Measurements from ENCODE around the gene PRKCA. TPM values are rescaled to one million over a fixed set of nuclear protein-coding genes. Genes with fewer than 3 reads are reported as not detected.

The PRKCA gene
- total RNA-seq, 1 donor from 2014 or later, result 168 TPM

DNA sequence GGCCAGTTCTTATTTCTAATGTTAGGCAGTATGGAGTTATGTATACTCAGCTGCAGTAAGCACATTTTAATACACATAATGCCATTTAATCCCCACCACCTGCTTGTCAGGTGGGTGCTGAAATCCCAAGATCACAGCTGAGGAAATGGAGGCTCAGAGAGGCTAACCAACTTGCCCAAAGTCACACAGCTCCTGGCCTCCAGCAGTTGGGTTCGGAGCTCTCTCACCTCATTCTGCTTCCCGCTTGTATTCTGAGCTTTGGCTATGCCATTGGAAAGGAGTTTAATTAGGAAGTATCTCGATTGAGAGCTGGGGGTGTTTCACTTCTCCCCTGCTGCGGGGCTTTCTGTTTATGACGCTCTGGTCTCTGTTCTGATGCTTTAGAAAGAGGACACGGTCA lies 459.9 kb downstream of the PRKCA start:
- intact Hi-C loops (cut with DNase I), result no loop called here
- DNase-seq (ENCODE audit: low spot score), result no peak
- no peak for ATAC-seq

- intact Hi-C loops (cut with DNase I), result no loop called here
- ATAC-seq (no peak), DNase-seq (ENCODE audit: low spot score) (no peak)
Observed at GRCh38 chr17:66763056-66763455, 460.6 kb downstream of the PRKCA start.

DNA sequence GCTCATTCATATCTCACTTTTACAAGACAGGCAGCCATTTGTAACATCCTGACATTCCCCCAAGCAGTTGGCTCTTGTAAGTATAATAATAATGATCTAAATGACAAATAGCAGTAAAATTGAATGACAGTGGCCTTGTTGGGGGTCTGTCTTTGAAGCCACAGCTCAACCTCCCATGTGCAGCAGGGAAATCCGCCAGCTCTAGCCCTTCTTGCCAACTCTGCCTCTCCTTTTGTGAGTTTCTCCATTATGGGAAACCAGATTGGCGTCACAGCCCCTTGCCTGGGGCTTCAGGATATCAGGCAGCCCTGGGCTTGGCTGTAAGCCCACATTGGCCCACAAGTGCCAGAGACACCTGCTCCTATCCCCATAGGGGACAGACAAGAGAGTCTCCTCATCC lies 462.1 kb downstream of the PRKCA start:
- intact Hi-C loops (cut with DNase I), result no loop called here
- DNase-seq (ENCODE audit: low spot score) (no peak), ATAC-seq (no peak)

GRCh38 chr17:66767154-66767933 lies 464.9 kb downstream of the PRKCA start:
- intact Hi-C loops (cut with DNase I), result no loop called here
- no peak for ATAC-seq
- DNase-seq (ENCODE audit: low spot score), result no peak

- DNase-seq (ENCODE audit: low spot score) (no peak), ATAC-seq (no peak)
- intact Hi-C loops (cut with DNase I), result no loop called here
Observed at GRCh38 chr17:66769911-66770310, 467.5 kb downstream of the PRKCA start.

GRCh38 chr17:66772148-66772812 lies 469.9 kb downstream of the PRKCA start:
- DNase-seq (ENCODE audit: low spot score) (no peak), ATAC-seq (no peak)
- intact Hi-C loops (cut with DNase I), result no loop called here

DNA sequence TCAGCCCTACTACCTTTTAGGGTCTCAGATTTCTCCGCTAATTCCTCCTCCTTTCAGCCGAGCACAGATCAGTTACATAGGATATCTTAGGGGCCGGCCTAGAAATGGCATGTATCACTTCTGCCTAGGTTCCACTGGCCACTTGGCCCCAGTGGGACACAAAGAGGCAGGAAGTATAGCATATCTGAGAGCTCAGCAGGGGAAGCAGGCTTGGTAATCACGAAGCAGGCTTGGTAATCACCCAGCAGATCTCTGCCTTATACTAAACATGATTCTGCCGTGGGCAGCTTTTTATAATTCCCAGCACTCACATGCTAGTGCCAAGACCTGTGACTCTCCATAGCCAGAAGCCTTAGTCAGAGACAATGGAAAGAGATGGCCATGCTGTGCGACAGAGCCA lies 472.9 kb downstream of the PRKCA start:
- DNase-seq (ENCODE audit: low spot score) (no peak), ATAC-seq (no peak)
- intact Hi-C loops (cut with DNase I), result no loop called here

DNA sequence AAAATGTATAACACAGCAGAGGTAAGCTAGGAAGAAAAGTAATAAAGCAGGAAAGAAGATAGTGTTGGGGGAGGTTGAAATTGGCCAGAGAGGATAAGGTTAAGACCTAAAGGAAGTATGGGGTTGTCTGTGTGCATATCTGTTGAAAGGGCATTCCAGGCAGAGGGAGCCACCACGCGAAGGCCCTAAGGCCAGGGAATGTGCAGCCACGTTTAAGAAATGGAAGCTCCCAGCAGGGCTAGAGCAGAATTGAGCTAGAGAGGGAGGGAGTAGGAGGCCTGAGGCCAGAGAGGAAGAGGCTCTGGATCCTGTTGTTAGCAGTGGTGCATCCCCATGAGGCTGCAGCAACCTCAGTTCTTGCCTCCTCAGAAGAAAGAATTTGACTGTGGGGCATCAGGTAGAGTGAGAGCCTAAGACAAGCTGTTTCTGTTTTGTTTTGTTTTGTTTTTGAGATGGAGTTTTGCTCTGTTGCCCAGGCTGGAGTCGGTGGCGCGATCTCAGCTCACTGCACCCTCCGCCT lies 473.5 kb downstream of the PRKCA start:
- intact Hi-C loops (cut with DNase I), result no loop called here
- no peak for DNase-seq (ENCODE audit: low spot score)
- ATAC-seq, result no peak

DNA sequence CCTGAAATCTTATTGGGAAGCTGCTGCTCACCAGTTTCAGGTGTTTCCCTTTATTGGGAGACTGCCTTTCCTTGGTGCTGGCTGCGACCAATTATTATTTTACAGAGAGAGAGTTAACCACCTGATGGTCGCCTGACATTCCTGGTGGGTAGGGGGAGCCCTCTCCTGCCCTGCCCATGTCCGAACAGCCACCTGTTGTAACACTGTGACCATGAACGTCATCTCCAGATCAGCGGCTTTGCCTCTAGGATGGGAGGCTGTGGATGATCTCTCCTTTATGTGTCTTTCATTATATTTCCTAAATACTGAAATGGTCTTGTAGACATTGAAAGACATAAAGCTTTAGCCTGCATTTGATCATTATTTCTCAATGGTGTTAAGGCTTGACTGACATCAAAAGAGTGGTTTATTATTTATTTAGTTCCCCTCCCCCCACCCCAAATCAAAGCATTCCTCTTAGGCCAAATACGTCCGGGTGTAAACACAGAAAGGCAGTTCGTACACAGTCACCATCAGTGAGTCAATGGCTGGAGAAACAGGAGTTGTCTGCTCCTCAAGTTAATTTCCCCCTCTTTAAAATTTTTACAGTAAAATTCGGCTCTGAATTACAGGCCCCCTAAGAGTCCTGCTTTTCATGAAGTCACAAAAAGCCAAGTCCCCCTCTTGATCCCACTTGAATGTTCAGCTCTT lies 474.7 kb downstream of the PRKCA start:
- no peak for ATAC-seq
- intact Hi-C loops (cut with DNase I), result no loop called here

DNA sequence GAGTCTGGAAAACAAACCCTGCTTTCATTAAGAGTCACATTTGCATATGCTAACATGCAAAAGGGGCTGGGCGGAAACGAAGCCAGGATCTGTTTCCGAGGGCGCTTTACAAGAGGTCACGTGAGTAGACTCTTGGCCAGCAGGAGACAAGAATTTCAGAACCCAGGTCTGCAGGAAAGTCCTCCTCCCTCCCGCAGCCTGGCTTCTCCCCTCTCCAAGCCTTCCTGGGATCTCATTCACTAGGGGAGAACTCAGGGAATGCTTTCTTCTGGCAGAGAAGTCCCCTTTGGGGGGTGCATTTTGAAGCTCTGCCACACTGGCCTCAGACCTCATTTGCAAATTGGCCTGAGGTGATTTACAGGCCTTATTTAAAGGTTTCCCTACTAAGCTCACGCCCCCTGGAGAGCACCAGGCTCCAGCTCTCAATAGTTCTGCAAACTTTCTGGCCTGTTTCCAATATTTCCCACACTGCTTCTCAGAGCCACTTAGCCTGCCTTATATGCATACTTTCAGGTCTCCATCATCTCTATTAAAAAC lies 475.3 kb downstream of the PRKCA start:
- ATAC-seq (no peak), DNase-seq (ENCODE audit: low spot score) (no peak)
- intact Hi-C loops (cut with DNase I), result no loop called here

More for the DNA sequence above, 474.7 kb downstream of the PRKCA start:
- DNase-seq (ENCODE audit: low spot score), result no peak

GRCh38 chr17:66778531-66779236 lies 476.3 kb downstream of the PRKCA start:
- no peak for DNase-seq (ENCODE audit: low spot score)
- no peak for ATAC-seq
- intact Hi-C loops (cut with DNase I), result no loop called here

GRCh38 chr17:66779237-66779606 lies 476.8 kb downstream of the PRKCA start:
- DNase-seq (ENCODE audit: low spot score) (no peak), ATAC-seq (no peak)
- intact Hi-C loops (cut with DNase I), result no loop called here

GRCh38 chr17:66781135-66781534 lies 478.7 kb downstream of the PRKCA start:
- intact Hi-C loops (cut with DNase I), result no loop called here
- no peak for DNase-seq (ENCODE audit: low spot score)

DNA sequence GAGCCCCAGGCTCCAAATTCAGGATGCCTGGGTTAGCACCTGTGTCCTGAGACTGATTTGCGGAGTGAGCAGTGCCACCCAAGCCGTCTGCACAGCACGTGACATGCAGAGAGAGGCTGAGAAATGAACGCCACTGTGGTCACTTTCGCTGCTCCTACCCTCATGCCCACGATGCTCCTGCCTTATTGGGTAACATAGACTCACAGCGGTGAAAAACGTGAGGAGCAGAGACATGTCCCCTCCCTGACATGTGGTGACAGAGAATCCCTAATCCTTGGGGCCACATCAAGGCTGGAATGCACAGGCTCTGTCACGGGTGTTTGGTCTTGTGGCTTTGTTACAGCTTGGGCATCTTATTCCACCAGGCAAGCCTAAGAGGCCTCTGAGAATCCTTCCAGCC lies 480.4 kb downstream of the PRKCA start:
- ATAC-seq (no peak), DNase-seq (ENCODE audit: low spot score) (no peak)
- intact Hi-C loops (cut with DNase I), result no loop called here

More at GRCh38 chr17:66781135-66781534, 478.7 kb downstream of the PRKCA start:
- no peak for ATAC-seq

DNA sequence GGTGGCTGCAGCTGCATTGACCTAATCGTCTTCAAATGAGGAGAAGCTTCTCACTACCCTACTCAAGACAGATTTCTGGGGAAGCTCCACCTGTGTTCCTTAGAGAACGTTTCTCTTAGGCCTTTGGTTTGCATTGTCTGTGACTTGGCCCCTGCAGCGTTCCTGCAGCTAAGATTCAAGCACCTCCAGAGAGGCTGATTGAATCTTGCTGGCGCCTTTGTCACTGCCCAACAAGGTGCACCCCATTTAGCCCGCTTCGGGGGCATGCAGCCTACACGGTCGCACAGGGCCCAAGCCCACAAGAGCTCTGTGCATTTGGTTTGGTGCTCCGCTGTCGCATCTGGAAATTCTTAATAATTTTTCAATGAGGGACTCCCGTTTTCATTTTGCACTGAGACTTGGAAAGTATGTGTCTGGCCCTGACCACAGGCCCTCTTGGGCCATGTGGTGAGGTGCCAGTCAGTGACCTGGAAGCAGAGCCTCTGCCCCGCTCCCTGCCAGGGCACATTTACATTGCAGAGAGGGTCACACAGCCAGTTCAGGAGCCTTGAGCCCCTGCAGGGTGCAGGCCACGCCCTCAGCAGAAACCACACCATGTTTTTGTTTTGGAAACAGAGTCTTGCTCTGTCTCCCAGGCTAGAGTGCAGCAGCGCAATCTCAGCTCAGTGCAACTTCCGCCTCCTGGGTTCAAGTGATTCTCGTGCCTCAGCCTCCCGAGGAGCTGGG lies 481.4 kb downstream of the PRKCA start:
- ATAC-seq (no peak), DNase-seq (ENCODE audit: low spot score) (no peak)
- intact Hi-C loops (cut with DNase I), result no loop called here

- ATAC-seq (no peak), DNase-seq (ENCODE audit: low spot score) (no peak)
- intact Hi-C loops (cut with DNase I), result no loop called here
Observed at GRCh38 chr17:66784621-66785364, 482.4 kb downstream of the PRKCA start.

- ATAC-seq (no peak), DNase-seq (ENCODE audit: low spot score) (no peak)
- intact Hi-C loops (cut with DNase I), result no loop called here
Observed at GRCh38 chr17:66786107-66786506, 483.7 kb downstream of the PRKCA start.

DNA sequence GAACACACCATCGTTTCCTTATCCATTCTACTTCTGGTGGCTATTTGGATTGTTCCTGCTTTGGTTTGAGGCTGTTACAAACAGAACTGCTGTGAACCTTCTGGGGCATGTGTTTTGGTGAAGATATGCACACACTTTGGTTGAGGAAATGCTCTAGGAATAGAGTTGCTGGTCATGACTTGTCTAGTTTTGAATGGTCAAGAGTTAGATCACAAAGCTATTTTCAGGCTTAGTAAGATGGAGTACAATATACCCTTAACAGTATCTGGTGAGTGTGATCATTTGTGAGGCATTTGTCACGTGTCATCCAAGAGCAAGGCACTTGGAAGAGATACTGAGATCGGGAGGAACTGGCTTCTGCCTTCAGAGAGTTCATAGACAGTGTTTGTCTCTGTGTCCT lies 485.5 kb downstream of the PRKCA start:
- intact Hi-C loops (cut with DNase I), result no loop called here
- no peak for DNase-seq (ENCODE audit: low spot score)
- no peak for ATAC-seq
